HepG2 (cell line): ENCODE results near the gene GTF2H3. TPM values are rescaled to one million over a fixed set of nuclear protein-coding genes. Genes with fewer than 3 reads are reported as not detected.

Experiments
- ATAC-seq: fragments of 200-7000 bp; cut with Tn5 transposase; 3 replicates; pipeline ENCODE4 v1.9.1; 2020; ENCODE audit warnings: mild to moderate bottlenecking, moderate library complexity
- BruUV-seq: library from RNA; stranded (reverse); fragments of 400-500 nt; replicated peaks from 2 replicates; lab custom pipeline; 2021; lab: Mats Ljungman, UMichigan
- CTCF ChIA-PET: fragments of 300-600 bp; formaldehyde crosslinking; extraction: SDS; loops from one replicate; lab custom pipeline; 2021; ENCODE audit warnings: low total read pairs, inconsistent platforms, low intra/inter-chr PET ratio; lab: Yijun Ruan, JAX
- POLR2A ChIA-PET: fragments of 350-600 bp; sonication (Branson Sonifier 250); formaldehyde crosslinking; loops from one replicate; lab custom pipeline; 2020; ENCODE audit warnings: antibody characterized with exemption, inconsistent platforms; lab: Yijun Ruan, JAX
- DNase-seq: peaks from one replicate; pipeline ENCODE4 v3.0.0-alpha.2; 2015; ENCODE audit warnings: low spot score
- FAIRE-seq: peaks from 3 replicates; lab custom pipeline; 2011; peaks lifted over from hg19 to GRCh38; lab: Jason Lieb, UNC
- H2AFZ ChIP-seq: one replicate; pipeline ENCODE4 v1.6.1; 2011; ENCODE audit warnings: low read length, inconsistent platforms
- H3K27ac ChIP-seq: fragments of 300-600 bp; 3 replicates; pipeline ENCODE4 v1.8.0; 2011; ENCODE audit warnings: mixed run types, mild to moderate bottlenecking, mixed read lengths, low read length, inconsistent platforms; ENCODE audit not compliant: insufficient read depth; ENCODE audit errors: extremely low read length
- H3K27me3 ChIP-seq, 2 experiments: fragments of 200-600 bp in 1 of 2; 2 replicates in 1 of 2; 3 replicates in 1 of 2; pipeline versions ENCODE4 v1.6.0 to v1.8.0; 2011; ENCODE audit warnings: low read length in 2 of 2, mild to moderate bottlenecking in 2 of 2, moderate library complexity in 2 of 2, inconsistent platforms in 1 of 2; ENCODE audit not compliant: insufficient read depth in 2 of 2, control insufficient read depth in 1 of 2
- H3K36me3 ChIP-seq, 2 experiments: fragments of 200-600 bp in 1 of 2; replicated peaks in 1 of 2; 2 replicates in 1 of 2; 3 replicates in 1 of 2; pipeline versions ENCODE4 v1.5.1 to v1.8.0; 2011; ENCODE audit warnings: low read length in 2 of 2, inconsistent platforms in 1 of 2; ENCODE audit not compliant: insufficient read depth in 2 of 2, control insufficient read depth in 1 of 2
- H3K4me1 ChIP-seq: 2 replicates; pipeline ENCODE4 v1.5.1; 2012; ENCODE audit warnings: low read length, inconsistent platforms; ENCODE audit not compliant: insufficient read depth
- H3K4me2 ChIP-seq: 2 replicates; pipeline ENCODE4 v1.6.0; 2011; ENCODE audit warnings: low read depth, low read length, inconsistent platforms
- H3K4me3 ChIP-seq, 3 experiments: fragments of 200-600 bp in 1 of 3; sonication (generic), shearing (Covaris generic) in 1 of 3; replicated peaks in 1 of 3; 2 replicates each; pipeline ENCODE4 v1.5.1; 2011 to 2016; ENCODE audit warnings: low read length in 3 of 3, inconsistent platforms in 2 of 3, low read depth in 2 of 3, mild to moderate bottlenecking in 2 of 3, control low read depth in 1 of 3, mixed read lengths in 1 of 3; ENCODE audit not compliant: insufficient read depth in 1 of 3
- H3K79me2 ChIP-seq: one replicate; pipeline ENCODE4 v1.6.1; 2011; ENCODE audit warnings: low read length, inconsistent platforms; ENCODE audit not compliant: insufficient read depth
- H3K9ac ChIP-seq: 2 replicates; pipeline ENCODE4 v1.6.0; 2011; ENCODE audit warnings: mild to moderate bottlenecking, low read depth, low read length, inconsistent platforms; ENCODE audit not compliant: insufficient read depth
- H3K9me3 ChIP-seq: 2 replicates; pipeline ENCODE4 v1.5.1; 2012; ENCODE audit warnings: mild to moderate bottlenecking, low read length
- H4K20me1 ChIP-seq: 2 replicates; pipeline ENCODE4 v1.6.0; 2011; ENCODE audit warnings: inconsistent platforms, mild to moderate bottlenecking, low read length, moderate library complexity; ENCODE audit not compliant: insufficient read depth
- HES4 ChIP-seq: sonication (generic); formaldehyde crosslinking; IDR thresholded peaks from 2 replicates; pipeline ENCODE4 v1.9.0; 2021; ENCODE audit warnings: mild to moderate bottlenecking, missing genetic modification reagents, borderline replicate concordance
- KAT7 ChIP-seq: IDR thresholded peaks from 2 replicates; pipeline ENCODE4 v1.6.1; 2018; ENCODE audit warnings: borderline replicate concordance, missing compliant biosample characterization
- MTA1 ChIP-seq: sonication (generic); formaldehyde crosslinking; IDR thresholded peaks from 2 replicates; pipeline ENCODE4 v1.4.0; 2020; ENCODE audit warnings: missing genetic modification reagents, mild to moderate bottlenecking, borderline replicate concordance
- NFKBIZ ChIP-seq: IDR thresholded peaks from 2 replicates; pipeline ENCODE4 v1.6.1; 2018; ENCODE audit warnings: missing genetic modification reagents, missing compliant biosample characterization
- PHB2 ChIP-seq: fragments of 450-650 bp; IDR thresholded peaks from 2 replicates; pipeline ENCODE4 v1.6.1; 2018; ENCODE audit not compliant: partially characterized antibody
- RBFOX2 ChIP-seq: fragments of 200-400 bp; formaldehyde crosslinking; IDR thresholded peaks from 2 replicates; pipeline ENCODE4 v1.6.1; 2017; ENCODE audit warnings: low read depth, mild to moderate bottlenecking, low read length
- TMF1 ChIP-seq: sonication (generic); formaldehyde crosslinking; IDR thresholded peaks from 2 replicates; pipeline ENCODE4 v1.8.1; 2022; ENCODE audit warnings: low read depth, missing genetic modification reagents
- ZFP62 ChIP-seq: sonication (generic); formaldehyde crosslinking; IDR thresholded peaks from 2 replicates; pipeline ENCODE4 v1.4.0; 2020; ENCODE audit warnings: missing genetic modification reagents
- ZNF354B ChIP-seq: sonication (generic); formaldehyde crosslinking; IDR thresholded peaks from 2 replicates; pipeline ENCODE4 v1.8.0; 2022; ENCODE audit warnings: mild to moderate bottlenecking, missing genetic modification reagents
- ZNF431 ChIP-seq: sonication (generic); formaldehyde crosslinking; IDR thresholded peaks from 2 replicates; pipeline ENCODE4 v1.9.0; 2022; ENCODE audit warnings: missing genetic modification reagents, low read depth, mild to moderate bottlenecking, borderline replicate concordance
- ZNF44 ChIP-seq: sonication (generic); formaldehyde crosslinking; IDR thresholded peaks from 2 replicates; pipeline ENCODE4 v1.5.1; 2020; ENCODE audit warnings: mild to moderate bottlenecking, missing genetic modification reagents
- WGBS: methylation state at CpG from one replicate; pipeline ENCODE4 v1.1.6; 2017; ENCODE audit warnings: low lambda C conversion rate; 5-methylcytosine and 5-hydroxymethylcytosine counted together
- in situ Hi-C: cut with HindIII; loops from 2 replicates; pipeline ENCODE4 v1.10.0; 2017; ENCODE audit warnings: low pct_unique_long_range_greater_than_20kb; ENCODE audit not compliant: extremely low pct_ligation_motif_present
- intact Hi-C: fragments of 100-400 bp; cut with micrococcal nuclease; formaldehyde crosslinking; loops from one replicate; pipeline ENCODE4 v1.10.0; 2022; ENCODE audit not compliant: unreplicated experiment
- polyA plus RNA-seq, 8 experiments: library from polyadenylated mRNA; depleted of rRNA in 3 of 8; stranded (reverse) in 7 of 8; unstranded in 1 of 8; fragments of >200 nt; fragmentation: Illumina TruSeq in 4 of 8; extraction: Trizol in 4 of 8; gene quantifications; 2 replicates each; pipeline versions ENCODE4 v1.2.1 to v1.2.3, GENCODE V29; 2011 to 2016; ENCODE audit warnings: low read depth in 4 of 8, missing spikeins in 1 of 8, mixed read lengths in 1 of 8; ENCODE audit not compliant: insufficient read depth in 1 of 8
- total RNA-seq, 5 experiments: library from RNA; depleted of rRNA; stranded (reverse); fragments of >200 nt; fragmentation: Illumina TruSeq; extraction: Trizol; gene quantifications; 2 replicates each; pipeline ENCODE4 v1.2.3, GENCODE V29; 2016; ENCODE audit warnings: low read depth in 1 of 5
- TF ChIP-seq, protein P1 (sequence below): sonication (generic); formaldehyde crosslinking; IDR thresholded peaks from 2 replicates; pipeline ENCODE4 v1.4.0; 2020; ENCODE audit warnings: missing genetic modification reagents
- TF ChIP-seq, protein P2 (sequence below): sonication (generic); formaldehyde crosslinking; conservative IDR thresholded peaks from 2 replicates; pipeline ENCODE4 v1.4.0; 2020; ENCODE audit warnings: mild to moderate bottlenecking, missing genetic modification reagents, moderate library complexity

Gene GTF2H3
- total and polyA plus RNA-seq, 2 of the 13 experiments (the other 11 are each of a cell fraction or from before 2014, with no cell fraction given): 35.8 to 58.8 TPM

DNA sequence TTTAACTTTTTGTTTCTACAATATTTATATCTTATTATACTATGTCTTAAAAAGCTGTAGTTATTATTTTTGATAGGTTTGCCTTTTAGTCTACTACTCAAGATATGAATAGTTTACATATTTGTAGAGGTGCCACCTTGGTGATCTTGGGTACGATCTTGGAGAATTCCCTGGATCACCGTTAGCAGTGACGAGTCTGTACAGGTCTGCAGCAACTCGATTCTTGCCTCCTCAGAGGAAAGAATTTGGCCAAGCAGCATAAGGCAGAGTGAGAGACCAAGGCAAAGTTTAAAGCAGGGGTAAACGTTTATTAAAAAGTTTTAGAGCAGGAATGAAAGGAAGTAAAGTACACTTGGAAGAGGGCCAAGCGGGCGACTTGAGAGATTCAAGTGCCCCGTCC, 34.1 kb downstream of the GTF2H3 start:
- peaks cover 7% of the 10 kb centered on the region for H3K4me1 ChIP-seq
- BruUV-seq: no TSS peak
- CTCF ChIA-PET: no interaction called here
- intact Hi-C loops (no loop called here), in situ Hi-C loops (no loop called here)
- FAIRE-seq: no peak
- H2AFZ ChIP-seq: no peak overlapping the region
- no peak overlapping the region for H3K4me3 ChIP-seq
- no peaks in the 10 kb centered on the region for H3K79me2 ChIP-seq
- ATAC-seq: no peak
- H3K27me3 ChIP-seq: no peaks in the 10 kb centered on the region
- no peak overlapping the region for H3K9ac ChIP-seq
- DNase-seq: no peak
- 57% methylated on average over 8 of the region's 8 CpGs for WGBS
- H4K20me1 ChIP-seq: no peaks in the 10 kb centered on the region
- H3K9me3 ChIP-seq: no peaks in the 10 kb centered on the region
- H3K4me2 ChIP-seq: no peak overlapping the region
- no peaks in the 10 kb centered on the region for H3K36me3 ChIP-seq
- no peak for TF ChIP-seq ZFP62 (CRISPR knock-in tag)
- no peak for TF ChIP-seq ZNF44
- no peak for TF ChIP-seq ZNF431 (CRISPR knock-in tag)
- TF ChIP-seq, protein P1, sequence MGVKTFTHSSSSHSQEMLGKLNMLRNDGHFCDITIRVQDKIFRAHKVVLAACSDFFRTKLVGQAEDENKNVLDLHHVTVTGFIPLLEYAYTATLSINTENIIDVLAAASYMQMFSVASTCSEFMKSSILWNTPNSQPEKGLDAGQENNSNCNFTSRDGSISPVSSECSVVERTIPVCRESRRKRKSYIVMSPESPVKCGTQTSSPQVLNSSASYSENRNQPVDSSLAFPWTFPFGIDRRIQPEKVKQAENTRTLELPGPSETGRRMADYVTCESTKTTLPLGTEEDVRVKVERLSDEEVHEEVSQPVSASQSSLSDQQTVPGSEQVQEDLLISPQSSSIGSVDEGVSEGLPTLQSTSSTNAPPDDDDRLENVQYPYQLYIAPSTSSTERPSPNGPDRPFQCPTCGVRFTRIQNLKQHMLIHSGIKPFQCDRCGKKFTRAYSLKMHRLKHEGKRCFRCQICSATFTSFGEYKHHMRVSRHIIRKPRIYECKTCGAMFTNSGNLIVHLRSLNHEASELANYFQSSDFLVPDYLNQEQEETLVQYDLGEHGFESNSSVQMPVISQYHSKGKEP (CRISPR knock-in tag): no peak
- TF ChIP-seq MTA1 (CRISPR knock-in tag): no peak
- TF ChIP-seq HES4 (CRISPR knock-in tag): no peak
- no peak for TF ChIP-seq RBFOX2
- TF ChIP-seq, protein P2, sequence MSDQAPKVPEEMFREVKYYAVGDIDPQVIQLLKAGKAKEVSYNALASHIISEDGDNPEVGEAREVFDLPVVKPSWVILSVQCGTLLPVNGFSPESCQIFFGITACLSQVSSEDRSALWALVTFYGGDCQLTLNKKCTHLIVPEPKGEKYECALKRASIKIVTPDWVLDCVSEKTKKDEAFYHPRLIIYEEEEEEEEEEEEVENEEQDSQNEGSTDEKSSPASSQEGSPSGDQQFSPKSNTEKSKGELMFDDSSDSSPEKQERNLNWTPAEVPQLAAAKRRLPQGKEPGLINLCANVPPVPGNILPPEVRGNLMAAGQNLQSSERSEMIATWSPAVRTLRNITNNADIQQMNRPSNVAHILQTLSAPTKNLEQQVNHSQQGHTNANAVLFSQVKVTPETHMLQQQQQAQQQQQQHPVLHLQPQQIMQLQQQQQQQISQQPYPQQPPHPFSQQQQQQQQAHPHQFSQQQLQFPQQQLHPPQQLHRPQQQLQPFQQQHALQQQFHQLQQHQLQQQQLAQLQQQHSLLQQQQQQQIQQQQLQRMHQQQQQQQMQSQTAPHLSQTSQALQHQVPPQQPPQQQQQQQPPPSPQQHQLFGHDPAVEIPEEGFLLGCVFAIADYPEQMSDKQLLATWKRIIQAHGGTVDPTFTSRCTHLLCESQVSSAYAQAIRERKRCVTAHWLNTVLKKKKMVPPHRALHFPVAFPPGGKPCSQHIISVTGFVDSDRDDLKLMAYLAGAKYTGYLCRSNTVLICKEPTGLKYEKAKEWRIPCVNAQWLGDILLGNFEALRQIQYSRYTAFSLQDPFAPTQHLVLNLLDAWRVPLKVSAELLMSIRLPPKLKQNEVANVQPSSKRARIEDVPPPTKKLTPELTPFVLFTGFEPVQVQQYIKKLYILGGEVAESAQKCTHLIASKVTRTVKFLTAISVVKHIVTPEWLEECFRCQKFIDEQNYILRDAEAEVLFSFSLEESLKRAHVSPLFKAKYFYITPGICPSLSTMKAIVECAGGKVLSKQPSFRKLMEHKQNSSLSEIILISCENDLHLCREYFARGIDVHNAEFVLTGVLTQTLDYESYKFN: no peak
- TF ChIP-seq NFKBIZ (CRISPR knock-in tag): no peak
- TF ChIP-seq ZNF354B (CRISPR knock-in tag): no peak
- no peak for TF ChIP-seq KAT7
- no peak for TF ChIP-seq TMF1 (CRISPR knock-in tag)
- TF ChIP-seq PHB2: no peak
- no peak overlapping the region for H3K27ac ChIP-seq
- POLR2A ChIA-PET: no interaction called here
